Measurements from ENCODE around the gene AKAP13.
"Not testable (repeated sequence)": the region's sequence is repeated elsewhere in the genome, so short reads cannot be mapped to it uniquely, and the experiment has no call there.

Gene AKAP13

DNA sequence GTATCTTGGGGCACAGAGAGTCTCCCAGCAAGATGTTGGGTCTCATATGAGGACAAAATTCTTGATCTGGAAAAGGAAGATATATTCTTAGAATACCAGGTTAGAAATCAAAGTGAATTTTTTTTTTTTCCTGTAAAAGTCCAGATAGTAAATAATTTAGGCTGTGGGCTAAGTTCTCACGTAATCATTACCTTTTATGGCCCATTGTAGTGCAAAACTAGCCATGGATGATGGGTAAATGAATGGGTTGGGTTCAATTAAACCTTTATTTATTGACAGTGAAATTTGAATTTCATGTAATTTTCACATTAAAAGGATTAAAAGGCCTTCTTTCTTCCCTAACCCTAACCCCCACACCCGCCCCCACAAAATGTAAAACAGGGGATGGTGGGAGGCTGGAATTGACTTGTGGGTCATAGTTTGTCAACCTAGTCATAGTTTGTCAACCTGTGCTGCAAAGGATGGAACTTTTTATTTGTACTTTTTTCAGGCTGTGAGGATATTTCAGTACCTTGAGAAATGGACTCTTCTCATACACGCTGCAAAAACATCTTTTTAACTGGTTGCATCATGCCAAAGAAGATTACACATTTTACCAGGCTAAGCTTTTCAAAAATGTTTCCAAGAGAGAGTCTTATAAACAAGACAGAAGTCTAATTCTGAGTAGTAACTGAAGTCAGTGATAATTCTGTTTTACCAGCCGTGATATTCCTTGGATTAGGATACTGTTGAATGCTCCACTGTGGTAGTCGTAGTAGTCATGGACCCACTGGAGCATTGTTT lies 138.8 kb downstream of the AKAP13 start:
- no peaks in the 10 kb centered on the region for H3K36me3 ChIP-seq (ENCODE audit: control insufficient read depth, insufficient read depth, low read length)
- H3K4me3 ChIP-seq (ENCODE audit: low read depth, low read length), result no peak overlapping the region
- no peaks in the 10 kb centered on the region for H3K27me3 ChIP-seq (ENCODE audit: control insufficient read depth, insufficient read depth, low read length)
- no peaks in the 10 kb centered on the region for H3K9me3 ChIP-seq (ENCODE audit: control insufficient read depth, insufficient read depth, low read length)
- peaks cover 20% of the 10 kb centered on the region for H3K4me1 ChIP-seq (ENCODE audit: control insufficient read depth, insufficient read depth, low read length)
- H3K9ac ChIP-seq (ENCODE audit: low read depth, low read length), result no peak overlapping the region

DNA sequence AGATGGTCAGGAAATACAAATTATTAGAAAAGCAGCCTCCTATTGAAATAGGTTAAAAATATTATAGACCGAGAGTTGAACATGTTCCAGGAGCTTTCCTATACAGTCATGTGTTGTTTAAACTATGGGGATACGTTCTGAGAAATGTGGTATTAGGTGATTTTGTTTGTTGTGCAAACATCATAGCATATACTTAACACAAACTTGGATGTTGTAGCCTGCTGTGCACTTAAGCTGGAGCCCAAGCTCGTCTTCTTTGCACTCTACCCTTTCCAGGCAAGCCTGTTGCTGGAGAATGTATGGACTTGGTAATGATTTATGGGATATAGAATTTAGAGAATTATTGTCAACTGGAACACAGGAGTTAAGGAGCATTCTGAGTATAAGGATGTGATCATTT lies 140.2 kb downstream of the AKAP13 start:
- no peak overlapping the region for H3K9ac ChIP-seq (ENCODE audit: low read depth, low read length)
- H3K4me1 ChIP-seq (ENCODE audit: control insufficient read depth, insufficient read depth, low read length), result peaks cover 20% of the 10 kb centered on the region

DNA sequence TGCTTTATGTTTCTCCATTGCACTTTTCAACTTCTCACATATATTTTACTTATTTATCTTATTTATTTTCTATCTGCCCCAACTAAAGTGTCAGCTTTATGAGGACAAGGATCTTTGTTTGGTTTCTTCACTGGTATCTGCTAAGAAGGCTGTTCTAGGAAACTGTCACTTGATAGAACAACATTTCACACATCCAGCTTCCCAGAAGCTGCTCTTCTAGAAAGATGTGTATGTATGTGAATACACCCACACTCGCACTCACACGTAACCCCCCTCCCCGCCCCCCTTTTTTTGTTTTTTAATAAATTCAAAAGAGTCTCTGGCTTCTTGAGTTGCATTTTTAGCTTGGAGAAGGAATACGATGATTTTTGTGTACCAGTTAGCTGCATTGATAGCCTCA lies 143.1 kb downstream of the AKAP13 start:
- Histone ChIP-seq H3K4me1 (ENCODE audit: control insufficient read depth, insufficient read depth, low read length) (peaks cover 15% of the 10 kb centered on the region), H3K27me3 (ENCODE audit: control insufficient read depth, insufficient read depth, low read length) (no peaks in the 10 kb centered on the region), H3K9me3 (ENCODE audit: control insufficient read depth, insufficient read depth, low read length) (no peaks in the 10 kb centered on the region), H3K9ac (ENCODE audit: low read depth, low read length) (no peak overlapping the region), H3K36me3 (ENCODE audit: control insufficient read depth, insufficient read depth, low read length) (no peaks in the 10 kb centered on the region), H3K4me3 (ENCODE audit: low read depth, low read length) (no peak overlapping the region)

More for the DNA sequence above, 140.2 kb downstream of the AKAP13 start:
- H3K36me3 ChIP-seq (ENCODE audit: control insufficient read depth, insufficient read depth, low read length), result no peaks in the 10 kb centered on the region
- no peaks in the 10 kb centered on the region for H3K9me3 ChIP-seq (ENCODE audit: control insufficient read depth, insufficient read depth, low read length)
- no peaks in the 10 kb centered on the region for H3K27me3 ChIP-seq (ENCODE audit: control insufficient read depth, insufficient read depth, low read length)
- H3K4me3 ChIP-seq (ENCODE audit: low read depth, low read length), result no peak overlapping the region

- no peak overlapping the region for H3K9ac ChIP-seq (ENCODE audit: low read depth, low read length)
- H3K4me3 ChIP-seq (ENCODE audit: low read depth, low read length), result no peak overlapping the region
- no peaks in the 10 kb centered on the region for H3K9me3 ChIP-seq (ENCODE audit: control insufficient read depth, insufficient read depth, low read length)
- no peaks in the 10 kb centered on the region for H3K36me3 ChIP-seq (ENCODE audit: control insufficient read depth, insufficient read depth, low read length)
- no peaks in the 10 kb centered on the region for H3K27me3 ChIP-seq (ENCODE audit: control insufficient read depth, insufficient read depth, low read length)
- H3K4me1 ChIP-seq (ENCODE audit: control insufficient read depth, insufficient read depth, low read length), result peaks cover 14% of the 10 kb centered on the region
These were observed 145.4 kb downstream of the AKAP13 start for GRCh38 chr15:85525755-85526154.

GRCh38 chr15:85527895-85528294 lies 147.5 kb downstream of the AKAP13 start:
- H3K4me3 ChIP-seq (ENCODE audit: low read depth, low read length), result no peak overlapping the region
- no peak overlapping the region for H3K9ac ChIP-seq (ENCODE audit: low read depth, low read length)
- no peaks in the 10 kb centered on the region for H3K27me3 ChIP-seq (ENCODE audit: control insufficient read depth, insufficient read depth, low read length)
- peaks cover 8% of the 10 kb centered on the region for H3K4me1 ChIP-seq (ENCODE audit: control insufficient read depth, insufficient read depth, low read length)
- no peaks in the 10 kb centered on the region for H3K36me3 ChIP-seq (ENCODE audit: control insufficient read depth, insufficient read depth, low read length)
- H3K9me3 ChIP-seq (ENCODE audit: control insufficient read depth, insufficient read depth, low read length), result no peaks in the 10 kb centered on the region

DNA sequence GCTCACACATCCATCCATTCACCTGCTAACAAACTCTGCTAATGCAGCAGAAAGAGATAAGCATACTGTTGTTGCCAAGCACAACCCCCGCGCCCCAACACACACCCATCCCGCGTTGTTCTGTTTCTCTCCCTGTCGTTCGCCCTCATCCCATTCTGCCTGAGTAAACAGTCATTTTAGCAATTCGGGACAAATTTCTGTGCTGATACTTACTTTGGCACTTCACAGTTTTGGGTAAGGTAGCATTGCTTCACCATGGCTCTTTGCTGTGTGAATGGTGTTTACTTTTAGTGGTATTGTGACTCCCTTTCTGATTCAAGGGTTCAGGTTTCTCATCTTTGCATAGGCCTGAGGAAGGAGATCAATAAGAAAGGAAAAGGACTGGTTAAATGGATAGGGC lies 149.7 kb downstream of the AKAP13 start:
- Histone ChIP-seq H3K27me3 (ENCODE audit: control insufficient read depth, insufficient read depth, low read length) (no peaks in the 10 kb centered on the region), H3K4me1 (ENCODE audit: control insufficient read depth, insufficient read depth, low read length) (peaks cover 8% of the 10 kb centered on the region), H3K36me3 (ENCODE audit: control insufficient read depth, insufficient read depth, low read length) (no peaks in the 10 kb centered on the region), H3K9me3 (ENCODE audit: control insufficient read depth, insufficient read depth, low read length) (no peaks in the 10 kb centered on the region), H3K9ac (ENCODE audit: low read depth, low read length) (no peak overlapping the region), H3K4me3 (ENCODE audit: low read depth, low read length) (no peak overlapping the region)

DNA sequence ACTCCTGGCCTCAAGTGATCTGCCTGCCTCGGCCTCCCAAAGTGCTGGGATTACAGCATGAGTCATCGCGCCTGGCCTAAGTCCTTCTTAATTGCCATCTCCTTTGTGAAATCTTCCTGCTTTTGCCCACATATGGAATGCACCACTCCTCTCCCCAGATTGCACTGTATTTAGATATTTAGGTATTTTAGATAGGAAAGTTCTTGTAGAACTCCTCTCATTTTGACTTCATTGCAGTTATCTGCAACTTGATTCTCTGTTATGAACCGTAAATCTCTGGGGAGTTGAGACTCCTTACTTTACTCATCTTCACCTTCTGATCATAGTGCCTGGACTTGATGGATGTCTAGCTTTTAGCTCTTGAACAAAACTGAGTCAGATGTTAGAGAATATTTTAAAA lies 150.7 kb downstream of the AKAP13 start:
- H3K27me3 ChIP-seq (ENCODE audit: control insufficient read depth, insufficient read depth, low read length), result no peaks in the 10 kb centered on the region
- peaks cover 8% of the 10 kb centered on the region for H3K4me1 ChIP-seq (ENCODE audit: control insufficient read depth, insufficient read depth, low read length)
- H3K9me3 ChIP-seq (ENCODE audit: control insufficient read depth, insufficient read depth, low read length), result no peaks in the 10 kb centered on the region
- H3K36me3 ChIP-seq (ENCODE audit: control insufficient read depth, insufficient read depth, low read length), result no peaks in the 10 kb centered on the region
- H3K4me3 ChIP-seq (ENCODE audit: low read depth, low read length), result no peak overlapping the region
- no peak overlapping the region for H3K9ac ChIP-seq (ENCODE audit: low read depth, low read length)

DNA sequence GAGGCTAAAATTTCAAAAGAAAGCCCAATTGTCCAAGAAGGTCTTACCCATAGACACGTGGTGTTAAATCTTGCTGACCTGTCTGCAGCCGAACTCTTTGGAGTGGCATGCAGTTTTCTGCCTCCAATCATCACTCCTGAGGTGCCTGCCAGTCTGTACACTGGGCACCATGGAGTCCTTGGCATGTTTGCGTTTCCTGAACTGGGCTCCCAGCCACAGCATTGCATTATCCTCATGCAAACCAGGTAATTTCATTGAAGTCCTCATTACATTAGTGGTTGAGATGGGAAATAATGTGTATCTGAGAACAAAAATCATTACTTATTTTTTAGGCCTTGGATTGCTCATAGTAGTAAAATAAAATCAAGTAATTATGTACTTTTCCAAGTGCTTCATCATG lies 152.3 kb downstream of the AKAP13 start:
- no peaks in the 10 kb centered on the region for H3K9me3 ChIP-seq (ENCODE audit: control insufficient read depth, insufficient read depth, low read length)
- H3K4me1 ChIP-seq (ENCODE audit: control insufficient read depth, insufficient read depth, low read length), result peaks cover 8% of the 10 kb centered on the region
- no peak overlapping the region for H3K9ac ChIP-seq (ENCODE audit: low read depth, low read length)
- no peak overlapping the region for H3K4me3 ChIP-seq (ENCODE audit: low read depth, low read length)
- H3K27me3 ChIP-seq (ENCODE audit: control insufficient read depth, insufficient read depth, low read length), result no peaks in the 10 kb centered on the region
- H3K36me3 ChIP-seq (ENCODE audit: control insufficient read depth, insufficient read depth, low read length), result no peaks in the 10 kb centered on the region

- Histone ChIP-seq H3K4me1 (ENCODE audit: control insufficient read depth, insufficient read depth, low read length) (peaks cover 6% of the 10 kb centered on the region), H3K9me3 (ENCODE audit: control insufficient read depth, insufficient read depth, low read length) (no peaks in the 10 kb centered on the region), H3K9ac (ENCODE audit: low read depth, low read length) (no peak overlapping the region), H3K27me3 (ENCODE audit: control insufficient read depth, insufficient read depth, low read length) (no peaks in the 10 kb centered on the region), H3K36me3 (ENCODE audit: control insufficient read depth, insufficient read depth, low read length) (no peaks in the 10 kb centered on the region), H3K4me3 (ENCODE audit: low read depth, low read length) (no peak overlapping the region)
These were observed 153.6 kb downstream of the AKAP13 start for GRCh38 chr15:85534031-85534430.

DNA sequence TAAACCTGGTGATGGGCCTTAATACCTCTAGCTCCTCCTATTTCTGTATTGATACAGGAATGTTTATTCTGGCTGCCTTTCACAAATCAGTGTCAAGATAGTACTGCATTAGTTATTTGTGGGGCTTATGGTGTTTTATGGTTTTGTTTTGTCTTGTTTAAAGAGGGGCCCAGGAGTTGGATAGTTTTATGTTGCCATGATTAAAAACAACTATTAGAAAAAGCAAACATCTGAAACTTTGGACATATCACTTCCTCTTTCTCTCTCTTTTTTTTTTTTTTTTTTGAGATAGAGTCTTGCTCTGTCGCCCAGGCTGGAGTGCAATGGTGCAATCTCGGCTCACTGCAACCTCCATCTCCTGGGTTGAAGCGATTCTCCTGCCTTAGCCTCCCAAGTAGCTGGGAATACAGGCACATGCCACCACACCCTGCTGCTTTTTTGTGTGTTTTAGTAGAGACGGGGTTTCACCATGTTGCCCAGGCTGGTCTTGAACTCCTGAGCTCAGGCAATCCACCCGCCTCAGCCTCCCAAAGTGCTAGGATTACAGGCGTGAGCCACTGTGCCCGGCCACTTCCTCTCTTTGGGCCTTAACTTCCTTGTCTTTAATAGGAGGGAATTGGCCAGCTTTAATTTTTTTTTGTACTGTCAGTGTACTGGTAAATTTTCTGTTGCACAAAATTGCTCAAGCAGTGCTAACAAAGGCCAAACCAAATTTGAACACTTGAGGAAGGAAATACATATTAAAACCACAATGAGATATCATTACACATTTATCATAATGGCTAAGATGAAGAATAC lies 155.3 kb downstream of the AKAP13 start:
- not testable (repeated sequence) for H3K4me1 ChIP-seq (ENCODE audit: control insufficient read depth, insufficient read depth, low read length); H3K36me3 ChIP-seq (ENCODE audit: control insufficient read depth, insufficient read depth, low read length)

GRCh38 chr15:85536341-85536740 lies 155.9 kb downstream of the AKAP13 start:
- Histone ChIP-seq H3K4me3 (ENCODE audit: low read depth, low read length) (no peak overlapping the region), H3K27me3 (ENCODE audit: control insufficient read depth, insufficient read depth, low read length) (no peaks in the 10 kb centered on the region), H3K9ac (ENCODE audit: low read depth, low read length) (no peak overlapping the region), H3K4me1 (ENCODE audit: control insufficient read depth, insufficient read depth, low read length) (no peaks in the 10 kb centered on the region), H3K36me3 (ENCODE audit: control insufficient read depth, insufficient read depth, low read length) (no peaks in the 10 kb centered on the region), H3K9me3 (ENCODE audit: control insufficient read depth, insufficient read depth, low read length) (no peaks in the 10 kb centered on the region)

More for the DNA sequence above, 155.3 kb downstream of the AKAP13 start:
- H3K9me3 ChIP-seq (ENCODE audit: control insufficient read depth, insufficient read depth, low read length); H3K9ac ChIP-seq (ENCODE audit: low read depth, low read length); H3K4me3 ChIP-seq (ENCODE audit: low read depth, low read length); H3K27me3 ChIP-seq (ENCODE audit: control insufficient read depth, insufficient read depth, low read length): not testable (repeated sequence)

GRCh38 chr15:85539491-85539890 lies 159.1 kb downstream of the AKAP13 start:
- H3K9me3 ChIP-seq (ENCODE audit: control insufficient read depth, insufficient read depth, low read length), result no peaks in the 10 kb centered on the region
- H3K27me3 ChIP-seq (ENCODE audit: control insufficient read depth, insufficient read depth, low read length), result no peaks in the 10 kb centered on the region
- no peaks in the 10 kb centered on the region for H3K36me3 ChIP-seq (ENCODE audit: control insufficient read depth, insufficient read depth, low read length)
- H3K4me1 ChIP-seq (ENCODE audit: control insufficient read depth, insufficient read depth, low read length), result no peaks in the 10 kb centered on the region
- H3K4me3 ChIP-seq (ENCODE audit: low read depth, low read length), result no peak overlapping the region
- H3K9ac ChIP-seq (ENCODE audit: low read depth, low read length), result no peak overlapping the region

All from iPS-15b (cell line).